B cell (primary cell): ENCODE results near the gene THBS3.
"Not testable (repeated sequence)": the region's sequence is repeated elsewhere in the genome, so short reads cannot be mapped to it uniquely, and the experiment has no call there.

Experiments used
- EZH2 ChIP-seq: IDR thresholded peaks from 2 replicates; pipeline ENCODE4 v1.6.1; 2012; ENCODE audit warnings: borderline replicate concordance, low read depth, mild to moderate bottlenecking, moderate library complexity, low read length; ENCODE audit not compliant: insufficient read depth, poor library complexity, severe bottlenecking
- TF ChIP-seq, protein P1 (sequence below): fragments of 200-600 bp; IDR thresholded peaks from one replicate; pipeline ENCODE4 v1.8.0; 2022; ENCODE audit warnings: antibody characterized with exemption, mild to moderate bottlenecking

DNA sequence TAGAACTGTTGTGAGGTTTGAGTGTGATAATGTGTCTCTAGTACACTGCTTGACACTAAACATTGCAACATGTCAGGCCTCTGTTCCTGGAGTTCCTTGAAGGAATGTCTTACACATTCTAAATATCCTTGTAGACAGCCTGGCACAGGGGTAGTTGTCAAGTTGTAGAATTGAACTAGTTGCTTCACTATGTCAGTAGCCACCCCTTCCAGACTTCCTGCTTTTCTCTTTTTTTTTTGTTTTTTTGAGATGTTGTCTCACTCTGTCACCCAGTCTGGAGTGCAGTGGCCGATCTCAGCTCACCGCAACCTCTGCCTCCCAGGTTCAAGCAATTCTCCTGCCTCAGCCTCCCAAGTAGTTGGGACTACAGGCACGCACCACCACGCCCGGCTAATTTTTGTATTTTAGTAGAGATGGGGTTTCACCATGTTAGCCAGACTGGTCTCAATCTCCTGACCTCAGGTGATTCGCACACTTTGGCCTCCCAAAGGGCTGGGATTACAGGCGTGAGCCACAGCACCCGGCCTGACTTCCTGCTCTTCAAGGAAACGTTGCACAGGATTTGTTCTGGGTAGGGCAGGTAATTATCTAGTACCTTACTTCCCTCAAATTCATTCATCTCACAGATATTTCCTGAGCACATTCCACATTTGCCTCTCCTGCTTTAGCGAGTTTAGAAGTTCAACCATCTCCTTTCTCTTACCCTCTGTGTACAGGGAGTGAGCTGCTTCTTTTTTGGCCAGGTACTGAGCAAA lies 12.7 kb upstream of the THBS3 start:
- TF ChIP-seq EZH2: not testable (repeated sequence)
- TF ChIP-seq, protein P1, sequence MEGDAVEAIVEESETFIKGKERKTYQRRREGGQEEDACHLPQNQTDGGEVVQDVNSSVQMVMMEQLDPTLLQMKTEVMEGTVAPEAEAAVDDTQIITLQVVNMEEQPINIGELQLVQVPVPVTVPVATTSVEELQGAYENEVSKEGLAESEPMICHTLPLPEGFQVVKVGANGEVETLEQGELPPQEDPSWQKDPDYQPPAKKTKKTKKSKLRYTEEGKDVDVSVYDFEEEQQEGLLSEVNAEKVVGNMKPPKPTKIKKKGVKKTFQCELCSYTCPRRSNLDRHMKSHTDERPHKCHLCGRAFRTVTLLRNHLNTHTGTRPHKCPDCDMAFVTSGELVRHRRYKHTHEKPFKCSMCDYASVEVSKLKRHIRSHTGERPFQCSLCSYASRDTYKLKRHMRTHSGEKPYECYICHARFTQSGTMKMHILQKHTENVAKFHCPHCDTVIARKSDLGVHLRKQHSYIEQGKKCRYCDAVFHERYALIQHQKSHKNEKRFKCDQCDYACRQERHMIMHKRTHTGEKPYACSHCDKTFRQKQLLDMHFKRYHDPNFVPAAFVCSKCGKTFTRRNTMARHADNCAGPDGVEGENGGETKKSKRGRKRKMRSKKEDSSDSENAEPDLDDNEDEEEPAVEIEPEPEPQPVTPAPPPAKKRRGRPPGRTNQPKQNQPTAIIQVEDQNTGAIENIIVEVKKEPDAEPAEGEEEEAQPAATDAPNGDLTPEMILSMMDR: not testable (repeated sequence)
